GM12878 (cell line): Measurements from ENCODE around the gene P2RX4. TPM values are rescaled to one million over a fixed set of nuclear protein-coding genes. Genes with fewer than 3 reads are reported as not detected.

ENCODE experiments used
- ATAC-seq: fragments of 200-7000 bp; cut with Tn5 transposase; 3 replicates; pipeline ENCODE4 v1.9.1; 2020; ENCODE audit warnings: mild to moderate bottlenecking, moderate library complexity
- BruUV-seq: library from RNA; stranded (reverse); fragments of 400-500 nt; replicated peaks from 2 replicates; lab custom pipeline; 2021; lab: Mats Ljungman, UMichigan
- CTCF ChIA-PET: fragments of 300-600 bp; sonication (Branson Sonifier 250); formaldehyde crosslinking; extraction: SDS; loops from one replicate; lab custom pipeline; 2021; ENCODE audit warnings: inconsistent platforms; lab: Yijun Ruan, JAX
- POLR2A ChIA-PET: fragments of 350-600 bp; formaldehyde crosslinking; extraction: SDS; loops from one replicate; lab custom pipeline; 2021; ENCODE audit warnings: inconsistent platforms; lab: Charles Lee
- RAD21 ChIA-PET: fragments of 300-600 bp; sonication (Branson Sonifier 250); formaldehyde crosslinking; loops from one replicate; lab custom pipeline; 2023; ENCODE audit warnings: antibody characterized with exemption; ENCODE audit not compliant: unreplicated experiment; lab: Charles Lee
- SMC1A ChIA-PET: fragments of 300-600 bp; sonication (Branson Sonifier 250); formaldehyde crosslinking; loops from one replicate; lab custom pipeline; 2023; ENCODE audit not compliant: unreplicated experiment, uncharacterized antibody; lab: Charles Lee
- DNase-seq: peaks from one replicate; pipeline ENCODE4 v3.0.0-alpha.2; 2011; ENCODE audit warnings: low read depth, low spot score
- FAIRE-seq: peaks from 3 replicates; lab custom pipeline; 2011; peaks lifted over from hg19 to GRCh38; lab: Jason Lieb, UNC
- H2AFZ ChIP-seq: 2 replicates; pipeline ENCODE4 v1.6.0; 2011; ENCODE audit warnings: low read depth, low read length, control low read depth; ENCODE audit not compliant: control insufficient read depth
- H3K27ac ChIP-seq: 2 replicates; pipeline ENCODE4 v1.5.1; 2011; ENCODE audit warnings: control low read depth; ENCODE audit not compliant: control insufficient read depth, insufficient read depth
- H3K27me3 ChIP-seq, 2 experiments: replicated peaks in 1 of 2; 2 replicates each; pipeline versions ENCODE4 v1.6.0 to v1.6.1; 2011; ENCODE audit warnings: low read length in 1 of 2; ENCODE audit not compliant: control insufficient read depth in 2 of 2, insufficient read depth in 2 of 2
- H3K36me3 ChIP-seq, 2 experiments: 2 replicates each; pipeline ENCODE4 v1.5.1; 2011; ENCODE audit warnings: low read length in 1 of 2; ENCODE audit not compliant: control insufficient read depth in 2 of 2, insufficient read depth in 2 of 2
- H3K4me1 ChIP-seq: 2 replicates; pipeline ENCODE4 v1.6.1; 2011; ENCODE audit warnings: mild to moderate bottlenecking, low read length, moderate library complexity, mixed read lengths; ENCODE audit not compliant: control insufficient read depth, insufficient read depth
- H3K4me2 ChIP-seq: 2 replicates; pipeline ENCODE4 v1.6.0; 2011; ENCODE audit warnings: control low read depth; ENCODE audit not compliant: control insufficient read depth, insufficient read depth
- H3K4me3 ChIP-seq: fragments of 200-600 bp; sonication (generic); 2 replicates; pipeline ENCODE4 v1.5.1; 2016
- H3K79me2 ChIP-seq: 2 replicates; pipeline ENCODE4 v1.6.0; 2011; ENCODE audit warnings: low read length; ENCODE audit not compliant: control insufficient read depth, insufficient read depth
- H3K9ac ChIP-seq: 2 replicates; pipeline ENCODE4 v1.8.0; 2011; ENCODE audit warnings: low read length, control low read depth, mixed read lengths; ENCODE audit not compliant: control insufficient read depth, insufficient read depth
- H3K9me3 ChIP-seq: replicated peaks from 3 replicates; pipeline ENCODE4 v1.5.1; 2011; ENCODE audit warnings: mild to moderate bottlenecking, low read length; ENCODE audit not compliant: control insufficient read depth, insufficient read depth
- H4K20me1 ChIP-seq: 2 replicates; pipeline ENCODE4 v1.6.0; 2011; ENCODE audit not compliant: control insufficient read depth, insufficient read depth
- ASH2L ChIP-seq: fragments of 300-600, 200-600 bp; sonication (generic); IDR thresholded peaks from 2 replicates; pipeline ENCODE4 v1.6.1; 2017; ENCODE audit warnings: low read depth, mild to moderate bottlenecking, borderline replicate concordance
- GABPA ChIP-seq: IDR thresholded peaks from 2 replicates; pipeline ENCODE4 v1.6.1; 2014; ENCODE audit warnings: antibody characterized with exemption, low read depth, mild to moderate bottlenecking, inconsistent platforms
- HDGF ChIP-seq: fragments of 450-650 bp; IDR thresholded peaks from 2 replicates; pipeline ENCODE4 v1.6.1; 2016; ENCODE audit warnings: antibody characterized with exemption
- HSF1 ChIP-seq: fragments of 150-350 bp; IDR thresholded peaks from 2 replicates; pipeline ENCODE4 v1.6.1; 2014; ENCODE audit warnings: mild to moderate bottlenecking, low read depth, low read length
- RFX5 ChIP-seq: IDR thresholded peaks from 2 replicates; pipeline ENCODE4 v1.6.1; 2011; ENCODE audit warnings: low read depth, low read length, improper control_type of control experiment
- SMAD5 ChIP-seq: IDR thresholded peaks from 2 replicates; pipeline ENCODE4 v1.6.1; 2016; ENCODE audit warnings: antibody characterized with exemption, low read depth
- SMARCA5 ChIP-seq: fragments of 450-650 bp; IDR thresholded peaks from 2 replicates; pipeline ENCODE4 v1.6.1; 2017; ENCODE audit warnings: mild to moderate bottlenecking
- SMC3 ChIP-seq: IDR thresholded peaks from 2 replicates; pipeline ENCODE4 v1.6.1; 2011; ENCODE audit warnings: low read length, improper control_type of control experiment, borderline replicate concordance
- ZBTB4 ChIP-seq: fragments of 450-650 bp; formaldehyde crosslinking; IDR thresholded peaks from 2 replicates; pipeline ENCODE4 v1.4.0; 2022; ENCODE audit warnings: mild to moderate bottlenecking, moderate library complexity
- WGBS: methylation state at CpG from one replicate; pipeline ENCODE4 v1.1.6; 2016; ENCODE audit warnings: low lambda C conversion rate; ENCODE audit not compliant: insufficient replicate concordance, insufficient coverage; ENCODE audit errors: missing lambda C conversion rate; 5-methylcytosine and 5-hydroxymethylcytosine counted together
- in situ Hi-C: fragments of 300-500 bp; cut with MboI; formaldehyde crosslinking; loops from 9 replicates; pipeline ENCODE4 v1.14.3; 2018; ENCODE audit warnings: mixed read lengths
- intact Hi-C: fragments of 100-400 bp; cut with micrococcal nuclease; formaldehyde crosslinking; loops from one replicate; pipeline ENCODE4 v1.14.2; 2022; ENCODE audit not compliant: unreplicated experiment
- polyA plus RNA-seq, 11 experiments: library from polyadenylated mRNA; depleted of rRNA in 4 of 11; unstranded in 6 of 11; stranded (reverse) in 5 of 11; fragments of >200 nt; fragmentation: Nextera tagmentation in 4 of 11; fragmentation: Illumina TruSeq in 1 of 11; extraction: Ambion mirVana in 4 of 11; extraction: Trizol in 1 of 11; gene quantifications; 1 replicate in 1 of 11; 2 replicates in 10 of 11; pipeline versions ENCODE4 v1.2.1 to v1.2.3, GENCODE V29; 2011 to 2016; ENCODE audit warnings: inconsistent platforms in 2 of 11, missing spikeins in 2 of 11, low read depth in 1 of 11
- total RNA-seq, 4 experiments: library from RNA; depleted of rRNA in 3 of 4; stranded (reverse); fragments of >200 nt in 3 of 4; fragmentation: Illumina TruSeq in 1 of 4; extraction: Trizol in 1 of 4; gene quantifications; 2 replicates each; pipeline versions ENCODE4 v1.2.1 to v1.2.3, GENCODE V29; 2013 to 2021
- TF ChIP-seq, protein P1 (sequence below): fragments of 450-650 bp; IDR thresholded peaks from 2 replicates; pipeline ENCODE4 v1.6.1; 2017; ENCODE audit warnings: low read depth, mild to moderate bottlenecking, moderate library complexity

The P2RX4 gene
- total and polyA plus RNA-seq, 10 of the 15 experiments (the other 5 are each of a cell fraction or from before 2014, with no cell fraction given), result 9.0 to 43.4 (median 20.5) TPM

GRCh38 chr12:121212875-121213274, 2.9 kb downstream of the P2RX4 start:
- Histone ChIP-seq H3K27me3 (no peaks in the 10 kb centered on the region), H3K4me2 (no peak overlapping the region), H3K79me2 (peaks cover 10% of the 10 kb centered on the region), H3K4me1 (peaks cover 9% of the 10 kb centered on the region), H3K9me3 (no peaks in the 10 kb centered on the region), H3K4me3 (no peak overlapping the region), H3K27ac (no peak overlapping the region), H2AFZ (no peak overlapping the region), H3K9ac (no peak overlapping the region), H3K36me3 (no peaks in the 10 kb centered on the region; a peak in 1 of 4 replicates), H4K20me1 (no peaks in the 10 kb centered on the region)
- ChIA-PET SMC1A (interaction anchor here (0.6 to 3.2 kb wide), 4 partner anchors 45 to 213 kb away, joined by 3 to 10 read pairs (median 6); partner anchors contain the start of gene P2RX7), POLR2A (interaction anchor here (0.7 kb wide), 1 partner anchor 45 kb away, joined by 3 read pairs; no protein-coding TSS in a partner anchor), CTCF (no interaction called here), RAD21 (interaction anchor here (2.0 kb wide), 1 partner anchor 81 kb away, joined by 7 read pairs; the partner anchor contains the start of gene P2RX7)
- BruUV-seq, result no TSS peak
- intact Hi-C loops, result loop anchor here (5.0 kb wide), 2 partner anchors 81 to 101 kb away; partner anchors contain the start of gene P2RX7
- FAIRE-seq (no peak), ATAC-seq (no peak), DNase-seq (no peak)
- 71% methylated on average over 5 of the region's 5 CpGs for WGBS
- in situ Hi-C loops, result no loop called here
- TF ChIP-seq ASH2L (no peak), SMC3 (no peak), GABPA (no peak), SMAD5 (no peak), HDGF (no peak), ZBTB4 (no peak), HSF1 (no peak), SMARCA5 (no peak), RFX5 (no peak)
- TF ChIP-seq, protein P1, sequence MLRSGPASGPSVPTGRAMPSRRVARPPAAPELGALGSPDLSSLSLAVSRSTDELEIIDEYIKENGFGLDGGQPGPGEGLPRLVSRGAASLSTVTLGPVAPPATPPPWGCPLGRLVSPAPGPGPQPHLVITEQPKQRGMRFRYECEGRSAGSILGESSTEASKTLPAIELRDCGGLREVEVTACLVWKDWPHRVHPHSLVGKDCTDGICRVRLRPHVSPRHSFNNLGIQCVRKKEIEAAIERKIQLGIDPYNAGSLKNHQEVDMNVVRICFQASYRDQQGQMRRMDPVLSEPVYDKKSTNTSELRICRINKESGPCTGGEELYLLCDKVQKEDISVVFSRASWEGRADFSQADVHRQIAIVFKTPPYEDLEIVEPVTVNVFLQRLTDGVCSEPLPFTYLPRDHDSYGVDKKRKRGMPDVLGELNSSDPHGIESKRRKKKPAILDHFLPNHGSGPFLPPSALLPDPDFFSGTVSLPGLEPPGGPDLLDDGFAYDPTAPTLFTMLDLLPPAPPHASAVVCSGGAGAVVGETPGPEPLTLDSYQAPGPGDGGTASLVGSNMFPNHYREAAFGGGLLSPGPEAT, result no peak
